ENCODE measurements around the gene AGBL1. TPM values are rescaled to one million over a fixed set of nuclear protein-coding genes. Genes with fewer than 3 reads are reported as not detected.

Gene AGBL1
- total and polyA plus RNA-seq, 3 experiments from 2014 or later: not detected

- Mint-ChIP-seq H3K4me3 (no peak overlapping the region), H3K9me3 (peaks cover 0 to 1% (median 0%) of the 10 kb centered on the region in 5 donors), H3K27me3 (peaks cover 0 to 2% of the 10 kb centered on the region in 2 donors), H3K36me3 (no peaks in the 10 kb centered on the region), H3K4me1 (no peaks in the 10 kb centered on the region), H3K27ac (peak overlapping the region in 1 of 8 donors; percentile 85)
- no peak for DNase-seq
- H3K4me3 ChIP-seq (ENCODE audit: low read length): no peak overlapping the region
- no peaks in the 10 kb centered on the region for H3K36me3 ChIP-seq (ENCODE audit: insufficient read depth, low read length)
- CTCF ChIA-PET: no interaction called here
- no peak overlapping the region for H3K27ac ChIP-seq (ENCODE audit: low read depth, low read length)
- no peaks in the 10 kb centered on the region for H3K4me1 ChIP-seq (ENCODE audit: insufficient read depth, low read length)
- no peaks in the 10 kb centered on the region for H3K9me3 ChIP-seq (ENCODE audit: low read length)
- no peaks in the 10 kb centered on the region for H3K27me3 ChIP-seq (ENCODE audit: insufficient read depth, low read length, poor library complexity, severe bottlenecking)
- POLR2A ChIA-PET: no interaction called here
Observed at GRCh38 chr15:86355801-86356200, 276.1 kb downstream of the AGBL1 start.

DNA sequence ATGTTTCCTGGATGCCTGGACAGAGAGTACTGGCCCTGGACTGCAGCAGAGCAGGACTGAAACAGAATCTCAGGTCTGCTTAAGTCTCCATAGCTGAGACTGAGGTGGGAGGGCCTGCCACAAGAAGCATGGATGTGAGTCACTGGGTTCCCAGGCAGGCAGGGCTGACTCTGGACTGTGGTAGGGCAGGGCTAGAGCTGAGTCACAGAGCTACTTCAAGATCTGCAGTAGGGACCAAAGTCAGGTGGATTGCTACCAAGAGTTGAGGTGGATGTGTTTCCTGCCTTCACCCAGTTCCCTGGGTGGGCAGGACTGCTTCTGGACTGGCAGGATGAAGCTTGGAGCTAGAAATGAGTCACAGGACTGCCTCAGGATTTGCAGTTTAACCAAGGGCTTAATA is 282.9 kb downstream of the AGBL1 start:
- Mint-ChIP-seq H3K36me3 (no peaks in the 10 kb centered on the region), H3K4me3 (no peak overlapping the region), H3K27ac (no peak overlapping the region), H3K9me3 (peaks cover 3 to 8% (median 7%) of the 10 kb centered on the region in 5 donors), H3K4me1 (no peaks in the 10 kb centered on the region), H3K27me3 (peaks cover 6 to 16% of the 10 kb centered on the region in 2 donors)
- no peak for DNase-seq
- H3K4me1 ChIP-seq (ENCODE audit: insufficient read depth, low read length): no peaks in the 10 kb centered on the region
- no peak overlapping the region for H3K4me3 ChIP-seq (ENCODE audit: low read length)
- H3K9me3 ChIP-seq (ENCODE audit: low read length): no peaks in the 10 kb centered on the region
- ChIA-PET POLR2A (no interaction called here), CTCF (no interaction called here)
- H3K27ac ChIP-seq (ENCODE audit: low read depth, low read length): no peak overlapping the region
- H3K36me3 ChIP-seq (ENCODE audit: insufficient read depth, low read length): no peaks in the 10 kb centered on the region
- H3K27me3 ChIP-seq (ENCODE audit: insufficient read depth, low read length, poor library complexity, severe bottlenecking): no peaks in the 10 kb centered on the region

GRCh38 chr15:86373147-86373546 is 293.5 kb downstream of the AGBL1 start:
- Histone ChIP-seq H3K4me1 (ENCODE audit: insufficient read depth, low read length) (no peaks in the 10 kb centered on the region), H3K9me3 (ENCODE audit: low read length) (no peaks in the 10 kb centered on the region), H3K27ac (ENCODE audit: low read depth, low read length) (no peak overlapping the region), H3K36me3 (ENCODE audit: insufficient read depth, low read length) (no peaks in the 10 kb centered on the region), H3K27me3 (ENCODE audit: insufficient read depth, low read length, poor library complexity, severe bottlenecking) (no peaks in the 10 kb centered on the region), H3K4me3 (ENCODE audit: low read length) (no peak overlapping the region)
- H3K27me3 Mint-ChIP-seq: peaks cover 2 to 5% of the 10 kb centered on the region in 2 donors
- H3K4me3 Mint-ChIP-seq: no peak overlapping the region
- H3K4me1 Mint-ChIP-seq: no peaks in the 10 kb centered on the region
- peaks cover 0 to 3% (median 0%) of the 10 kb centered on the region in 3 donors for H3K36me3 Mint-ChIP-seq
- no peak overlapping the region for H3K27ac Mint-ChIP-seq
- ChIA-PET CTCF (no interaction called here), POLR2A (no interaction called here)
- no peak for DNase-seq
- peaks cover 0 to 9% (median 5%) of the 10 kb centered on the region in 5 donors for H3K9me3 Mint-ChIP-seq

DNA sequence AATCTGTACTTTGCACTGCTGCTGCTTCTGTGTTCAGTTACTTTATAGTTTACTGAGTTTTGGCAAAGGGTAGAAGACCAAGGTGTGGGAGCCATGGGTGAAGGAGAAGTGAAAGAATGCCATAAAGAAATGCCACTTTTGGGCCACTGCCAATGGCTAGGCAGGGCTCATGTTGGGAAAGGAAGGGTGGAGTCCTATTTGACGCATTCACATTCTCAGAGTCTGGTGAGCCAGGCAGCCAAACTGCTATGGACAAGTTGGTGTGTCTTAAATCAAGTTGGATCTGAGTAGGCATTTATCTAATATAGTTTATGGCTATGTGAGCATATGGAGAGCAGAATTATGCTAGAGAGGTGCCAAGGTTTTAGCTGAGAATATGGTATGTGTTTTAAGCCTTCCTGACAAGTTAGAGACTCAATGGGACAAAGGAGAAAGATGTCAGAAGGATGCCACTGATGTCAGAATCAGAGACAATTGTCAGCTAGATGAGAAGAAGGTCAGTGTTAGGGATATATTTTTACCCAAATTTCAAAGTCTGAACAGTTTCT is 296.1 kb downstream of the AGBL1 start:
- Histone ChIP-seq H3K4me1 (ENCODE audit: insufficient read depth, low read length) (no peaks in the 10 kb centered on the region), H3K36me3 (ENCODE audit: insufficient read depth, low read length) (no peaks in the 10 kb centered on the region), H3K27ac (ENCODE audit: low read depth, low read length) (no peak overlapping the region), H3K4me3 (ENCODE audit: low read length) (no peak overlapping the region), H3K9me3 (ENCODE audit: low read length) (no peaks in the 10 kb centered on the region), H3K27me3 (ENCODE audit: insufficient read depth, low read length, poor library complexity, severe bottlenecking) (no peaks in the 10 kb centered on the region)
- CTCF ChIA-PET: no interaction called here
- H3K27ac Mint-ChIP-seq: peak overlapping the region in 1 of 8 donors; percentile 10
- no peak overlapping the region for H3K4me3 Mint-ChIP-seq
- no peaks in the 10 kb centered on the region for H3K4me1 Mint-ChIP-seq
- H3K9me3 Mint-ChIP-seq: peaks cover 0 to 6% (median 0%) of the 10 kb centered on the region in 5 donors
- H3K27me3 Mint-ChIP-seq: peaks cover 2 to 5% of the 10 kb centered on the region in 2 donors
- DNase-seq: no peak
- POLR2A ChIA-PET: no interaction called here
- peaks cover 0 to 3% (median 0%) of the 10 kb centered on the region in 3 donors for H3K36me3 Mint-ChIP-seq

DNA sequence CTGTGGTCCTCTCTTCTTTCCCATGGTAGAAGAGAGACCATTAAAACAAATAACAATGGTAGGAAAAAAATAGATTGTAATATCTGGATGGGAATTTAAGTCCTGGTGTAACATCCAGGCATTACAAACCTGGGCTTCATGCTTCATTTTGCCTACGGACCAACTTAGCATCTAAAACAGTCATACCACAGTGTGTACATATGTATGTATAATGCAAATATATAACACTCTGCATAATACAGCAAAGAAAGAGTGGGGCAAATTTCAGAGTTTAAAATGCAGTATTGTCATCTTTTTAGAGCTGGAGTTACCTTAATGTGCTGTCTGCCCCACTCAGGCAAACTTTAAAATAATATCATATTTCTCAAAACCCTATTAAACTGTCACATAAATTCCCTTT is 298.2 kb downstream of the AGBL1 start:
- H3K4me3 Mint-ChIP-seq: no peak overlapping the region
- no peak for DNase-seq
- no peak overlapping the region for H3K27ac ChIP-seq (ENCODE audit: low read depth, low read length)
- H3K27me3 Mint-ChIP-seq: peaks cover 2 to 3% of the 10 kb centered on the region in 2 donors
- H3K36me3 Mint-ChIP-seq: peaks cover 0 to 3% (median 0%) of the 10 kb centered on the region in 3 donors
- no peaks in the 10 kb centered on the region for H3K4me1 ChIP-seq (ENCODE audit: insufficient read depth, low read length)
- ChIA-PET CTCF (no interaction called here), POLR2A (no interaction called here)
- peaks cover 0 to 6% (median 0%) of the 10 kb centered on the region in 5 donors for H3K9me3 Mint-ChIP-seq
- H3K9me3 ChIP-seq (ENCODE audit: low read length): no peaks in the 10 kb centered on the region
- no peaks in the 10 kb centered on the region for H3K4me1 Mint-ChIP-seq
- H3K27me3 ChIP-seq (ENCODE audit: insufficient read depth, low read length, poor library complexity, severe bottlenecking): no peaks in the 10 kb centered on the region
- H3K36me3 ChIP-seq (ENCODE audit: insufficient read depth, low read length): no peaks in the 10 kb centered on the region
- H3K4me3 ChIP-seq (ENCODE audit: low read length): no peak overlapping the region
- H3K27ac Mint-ChIP-seq: no peak overlapping the region

DNA sequence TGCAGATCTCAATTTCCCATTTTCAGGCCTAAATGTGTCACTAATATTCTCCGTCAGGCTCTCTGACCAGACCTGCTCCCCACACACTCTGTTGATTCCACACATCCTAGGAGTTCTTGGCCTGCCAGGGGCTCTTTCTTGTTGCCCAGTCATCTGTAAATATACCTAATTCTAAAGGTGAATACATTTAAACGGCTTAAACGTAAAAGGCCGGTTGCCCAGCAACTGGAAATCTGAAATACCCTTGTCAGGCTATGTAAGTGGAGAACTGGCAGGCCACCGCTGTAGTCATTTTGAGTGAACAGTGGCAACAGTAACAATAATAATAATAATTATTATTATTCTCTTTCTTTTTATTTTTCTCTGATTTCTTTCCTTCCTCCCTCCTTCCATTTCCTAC is 302.7 kb downstream of the AGBL1 start:
- H3K4me3 Mint-ChIP-seq: no peak overlapping the region
- no peaks in the 10 kb centered on the region for H3K36me3 Mint-ChIP-seq
- no peak overlapping the region for H3K4me3 ChIP-seq (ENCODE audit: low read length)
- DNase-seq: no peak
- ChIA-PET POLR2A (no interaction called here), CTCF (no interaction called here)
- no peaks in the 10 kb centered on the region for H3K9me3 ChIP-seq (ENCODE audit: low read length)
- no peaks in the 10 kb centered on the region for H3K4me1 ChIP-seq (ENCODE audit: insufficient read depth, low read length)
- no peaks in the 10 kb centered on the region for H3K4me1 Mint-ChIP-seq
- H3K27me3 Mint-ChIP-seq: peaks cover 6 to 13% of the 10 kb centered on the region in 2 donors
- no peaks in the 10 kb centered on the region for H3K9me3 Mint-ChIP-seq
- no peak overlapping the region for H3K27ac Mint-ChIP-seq
- no peaks in the 10 kb centered on the region for H3K36me3 ChIP-seq (ENCODE audit: insufficient read depth, low read length)
- no peak overlapping the region for H3K27ac ChIP-seq (ENCODE audit: low read depth, low read length)
- H3K27me3 ChIP-seq (ENCODE audit: insufficient read depth, low read length, poor library complexity, severe bottlenecking): no peaks in the 10 kb centered on the region

DNA sequence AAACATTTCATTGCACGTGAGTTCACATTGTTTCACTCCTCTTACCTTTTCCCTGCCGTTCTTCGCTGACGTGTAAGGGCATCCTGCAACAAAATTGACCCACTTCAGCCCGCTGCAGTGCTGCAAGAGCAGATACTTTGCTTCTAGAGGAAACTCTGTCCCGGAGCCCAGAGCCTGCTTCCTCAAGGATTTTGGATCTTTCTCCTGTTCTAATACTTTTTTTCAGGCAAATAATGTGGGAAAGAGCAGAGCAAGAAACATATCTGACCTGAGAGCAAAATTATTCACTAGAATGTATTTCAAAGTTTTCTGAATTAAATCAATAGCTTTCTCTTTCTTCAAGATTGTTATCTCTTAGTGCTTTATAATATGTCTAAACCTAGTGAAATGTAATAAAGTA is 303.9 kb downstream of the AGBL1 start:
- Mint-ChIP-seq H3K4me3 (no peak overlapping the region), H3K27ac (no peak overlapping the region), H3K4me1 (no peaks in the 10 kb centered on the region), H3K36me3 (no peaks in the 10 kb centered on the region), H3K9me3 (no peaks in the 10 kb centered on the region), H3K27me3 (peaks cover 6 to 13% of the 10 kb centered on the region in 2 donors)
- no peak for DNase-seq
- no peaks in the 10 kb centered on the region for H3K4me1 ChIP-seq (ENCODE audit: insufficient read depth, low read length)
- CTCF ChIA-PET: no interaction called here
- H3K27me3 ChIP-seq (ENCODE audit: insufficient read depth, low read length, poor library complexity, severe bottlenecking): no peaks in the 10 kb centered on the region
- H3K36me3 ChIP-seq (ENCODE audit: insufficient read depth, low read length): no peaks in the 10 kb centered on the region
- POLR2A ChIA-PET: no interaction called here
- no peak overlapping the region for H3K4me3 ChIP-seq (ENCODE audit: low read length)
- no peak overlapping the region for H3K27ac ChIP-seq (ENCODE audit: low read depth, low read length)
- H3K9me3 ChIP-seq (ENCODE audit: low read length): no peaks in the 10 kb centered on the region

DNA sequence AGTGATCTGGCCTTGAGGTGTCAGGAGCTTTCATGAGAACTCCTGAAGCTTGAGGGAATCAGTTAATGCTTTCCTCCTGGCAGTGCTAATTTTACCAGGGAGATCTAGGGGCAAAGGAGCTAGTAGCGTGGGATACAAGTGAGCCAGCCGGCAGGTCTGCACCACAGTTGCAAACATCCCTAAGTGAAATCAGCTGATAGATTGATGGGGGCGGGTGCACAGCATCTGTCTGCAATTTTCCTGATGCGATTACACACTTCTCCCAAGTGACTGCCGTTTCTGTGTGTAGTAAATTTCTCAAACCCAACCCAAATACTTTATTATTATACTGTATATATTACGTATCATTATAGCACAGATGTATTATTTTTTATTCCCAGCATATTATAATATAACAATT is 304.5 kb downstream of the AGBL1 start:
- Mint-ChIP-seq H3K9me3 (no peaks in the 10 kb centered on the region), H3K36me3 (no peaks in the 10 kb centered on the region), H3K27me3 (peaks cover 6 to 13% of the 10 kb centered on the region in 2 donors), H3K4me3 (no peak overlapping the region), H3K27ac (no peak overlapping the region), H3K4me1 (no peaks in the 10 kb centered on the region)
- Histone ChIP-seq H3K27ac (ENCODE audit: low read depth, low read length) (no peak overlapping the region), H3K4me3 (ENCODE audit: low read length) (no peak overlapping the region), H3K36me3 (ENCODE audit: insufficient read depth, low read length) (no peaks in the 10 kb centered on the region), H3K9me3 (ENCODE audit: low read length) (no peaks in the 10 kb centered on the region), H3K4me1 (ENCODE audit: insufficient read depth, low read length) (no peaks in the 10 kb centered on the region), H3K27me3 (ENCODE audit: insufficient read depth, low read length, poor library complexity, severe bottlenecking) (no peaks in the 10 kb centered on the region)
- POLR2A ChIA-PET: no interaction called here
- CTCF ChIA-PET: no interaction called here
- DNase-seq: no peak

DNA sequence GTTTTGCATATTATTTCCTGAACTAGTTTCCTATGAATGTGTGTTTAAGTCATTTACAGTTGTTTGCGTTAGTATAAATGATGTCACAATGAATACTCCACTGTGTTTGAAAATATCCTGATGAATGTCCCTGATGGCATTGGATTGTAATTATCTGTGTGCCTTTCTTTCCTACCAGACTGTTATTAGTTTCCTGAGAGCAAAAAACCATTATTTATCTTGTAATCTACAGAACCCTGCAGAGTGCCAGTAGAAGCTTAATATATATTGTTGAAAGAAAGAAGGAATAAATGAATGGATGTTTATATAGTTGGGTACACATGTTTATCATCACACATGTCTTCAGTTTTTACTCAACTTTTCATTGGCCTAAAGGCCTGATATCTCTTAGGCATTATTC is 312.6 kb downstream of the AGBL1 start:
- Histone ChIP-seq H3K9me3 (ENCODE audit: low read length) (no peaks in the 10 kb centered on the region), H3K36me3 (ENCODE audit: insufficient read depth, low read length) (no peaks in the 10 kb centered on the region), H3K4me3 (ENCODE audit: low read length) (no peak overlapping the region), H3K27me3 (ENCODE audit: insufficient read depth, low read length, poor library complexity, severe bottlenecking) (no peaks in the 10 kb centered on the region), H3K27ac (ENCODE audit: low read depth, low read length) (no peak overlapping the region), H3K4me1 (ENCODE audit: insufficient read depth, low read length) (no peaks in the 10 kb centered on the region)
- Mint-ChIP-seq H3K27ac (no peak overlapping the region), H3K36me3 (no peaks in the 10 kb centered on the region), H3K27me3 (no peaks in the 10 kb centered on the region), H3K4me3 (no peak overlapping the region), H3K9me3 (peaks cover 0 to 2% (median 0%) of the 10 kb centered on the region in 5 donors), H3K4me1 (no peaks in the 10 kb centered on the region)
- DNase-seq: no peak
- POLR2A ChIA-PET: no interaction called here
- CTCF ChIA-PET: no interaction called here

Measured in CD8-positive, alpha-beta memory T cell (primary cell).